Adrenal gland (tissue), 5 donors: Measurements from ENCODE around the gene SERPINA1.

Source experiments
- CTCF ChIP-seq, 6 experiments: fragments of 450-650 bp in 4 of 6; fragments of 200-600 bp in 2 of 6; sonication (generic) in 1 of 6; IDR thresholded peaks; 1 replicate in 5 of 6; 2 replicates in 1 of 6; pipeline versions ENCODE4 v1.5.1 to v1.8.0; 2016 to 2021; ENCODE audit warnings: antibody characterized with exemption in 6 of 6, mild to moderate bottlenecking in 2 of 6, moderate library complexity in 1 of 6
- POLR2A ChIP-seq, 2 donors: fragments of 450-650 bp; IDR thresholded peaks; one replicate each; pipeline ENCODE4 v1.6.1; 2017; ENCODE audit warnings: antibody characterized with exemption in 2 of 2, mild to moderate bottlenecking in 2 of 2, moderate library complexity in 1 of 2
- donor health status: DM: no; HTN: no; CAD: no.

- TF ChIP-seq CTCF (IDR thresholded peaks at IDR 0.05) = no peak
- TF ChIP-seq POLR2A (IDR thresholded peaks at IDR 0.05) = no peak
Observed at GRCh38 chr14:94376976-94377865, 11.2 kb downstream of the SERPINA1 start.
